PFSK-1 (cell line): Measurements from ENCODE around the gene CTBP2.

Source experiments
- POLR2AphosphoS5 ChIP-seq: IDR thresholded peaks from 2 replicates; pipeline ENCODE4 v1.6.1; 2012; ENCODE audit warnings: low read depth, mild to moderate bottlenecking, control low read depth, low read length, moderate library complexity
- SIN3A ChIP-seq: IDR thresholded peaks from 2 replicates; pipeline ENCODE4 v1.6.1; 2012; ENCODE audit warnings: mild to moderate bottlenecking, low read length, moderate library complexity, borderline replicate concordance; ENCODE audit not compliant: insufficient read depth
- TAF1 ChIP-seq: IDR thresholded peaks from 2 replicates; pipeline ENCODE4 v1.6.1; 2012; ENCODE audit warnings: low read length, control low read depth, borderline replicate concordance; ENCODE audit not compliant: insufficient read depth
- TF ChIP-seq, protein P1 (sequence below), 2 experiments: IDR thresholded peaks; 2 replicates each; pipeline versions ENCODE4 v1.6.1 to v1.8.0; 2011 to 2012; ENCODE audit warnings: low read depth in 2 of 2, low read length in 2 of 2, control low read depth in 1 of 2, inconsistent platforms in 1 of 2, mild to moderate bottlenecking in 1 of 2, moderate library complexity in 1 of 2; ENCODE audit not compliant: insufficient read depth in 1 of 2

DNA sequence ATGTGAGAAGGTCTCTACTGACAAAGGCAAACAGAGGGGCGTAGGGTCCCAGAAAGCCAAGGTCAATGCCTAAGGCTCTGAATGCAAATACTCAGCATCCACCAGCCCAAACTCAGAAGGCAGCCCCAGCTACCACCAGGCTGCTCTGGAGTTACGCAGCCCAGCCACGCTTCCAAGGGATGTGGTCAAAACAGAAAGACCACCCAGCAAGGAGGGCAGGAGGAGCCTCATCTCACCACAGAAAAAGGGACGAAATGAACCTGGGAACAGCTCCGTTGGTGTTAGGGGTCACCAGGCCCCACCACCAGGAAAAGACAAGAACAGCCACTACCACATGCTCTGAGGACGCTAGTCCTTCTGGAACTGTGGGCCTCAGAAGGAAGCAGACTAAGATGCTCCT is 65.1 kb downstream of the CTBP2 start:
- TF ChIP-seq SIN3A (no peak), POLR2AphosphoS5 (no peak), TAF1 (no peak)
- TF ChIP-seq, protein P1, sequence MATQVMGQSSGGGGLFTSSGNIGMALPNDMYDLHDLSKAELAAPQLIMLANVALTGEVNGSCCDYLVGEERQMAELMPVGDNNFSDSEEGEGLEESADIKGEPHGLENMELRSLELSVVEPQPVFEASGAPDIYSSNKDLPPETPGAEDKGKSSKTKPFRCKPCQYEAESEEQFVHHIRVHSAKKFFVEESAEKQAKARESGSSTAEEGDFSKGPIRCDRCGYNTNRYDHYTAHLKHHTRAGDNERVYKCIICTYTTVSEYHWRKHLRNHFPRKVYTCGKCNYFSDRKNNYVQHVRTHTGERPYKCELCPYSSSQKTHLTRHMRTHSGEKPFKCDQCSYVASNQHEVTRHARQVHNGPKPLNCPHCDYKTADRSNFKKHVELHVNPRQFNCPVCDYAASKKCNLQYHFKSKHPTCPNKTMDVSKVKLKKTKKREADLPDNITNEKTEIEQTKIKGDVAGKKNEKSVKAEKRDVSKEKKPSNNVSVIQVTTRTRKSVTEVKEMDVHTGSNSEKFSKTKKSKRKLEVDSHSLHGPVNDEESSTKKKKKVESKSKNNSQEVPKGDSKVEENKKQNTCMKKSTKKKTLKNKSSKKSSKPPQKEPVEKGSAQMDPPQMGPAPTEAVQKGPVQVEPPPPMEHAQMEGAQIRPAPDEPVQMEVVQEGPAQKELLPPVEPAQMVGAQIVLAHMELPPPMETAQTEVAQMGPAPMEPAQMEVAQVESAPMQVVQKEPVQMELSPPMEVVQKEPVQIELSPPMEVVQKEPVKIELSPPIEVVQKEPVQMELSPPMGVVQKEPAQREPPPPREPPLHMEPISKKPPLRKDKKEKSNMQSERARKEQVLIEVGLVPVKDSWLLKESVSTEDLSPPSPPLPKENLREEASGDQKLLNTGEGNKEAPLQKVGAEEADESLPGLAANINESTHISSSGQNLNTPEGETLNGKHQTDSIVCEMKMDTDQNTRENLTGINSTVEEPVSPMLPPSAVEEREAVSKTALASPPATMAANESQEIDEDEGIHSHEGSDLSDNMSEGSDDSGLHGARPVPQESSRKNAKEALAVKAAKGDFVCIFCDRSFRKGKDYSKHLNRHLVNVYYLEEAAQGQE (IDR thresholded peaks at IDR 0.05; ENCODE audit: insufficient read depth in 1 of 2, low read depth in 2 of 2, low read length in 2 of 2), result no peak
